PC-3 (cell line): Measurements from ENCODE around the gene HAP1. TPM values are rescaled to one million over a fixed set of nuclear protein-coding genes. Genes with fewer than 3 reads are reported as not detected.

ENCODE experiments used
- ATAC-seq: fragments of 200-7000 bp; cut with Tn5 transposase; 2 replicates; pipeline ENCODE4 v1.9.1; 2020; ENCODE audit warnings: mild to moderate bottlenecking, moderate library complexity
- BruUV-seq: library from RNA; stranded (reverse); fragments of 400-500 nt; replicated peaks from 2 replicates; lab custom pipeline; 2021; lab: Mats Ljungman, UMichigan
- CTCF ChIA-PET: fragments of 300-600 bp; sonication (Branson Sonifier 250); formaldehyde crosslinking; loops from one replicate; lab custom pipeline; 2022; ENCODE audit warnings: antibody characterized with exemption; lab: Charles Lee
- POLR2A ChIA-PET: fragments of 300-600 bp; sonication (Branson Sonifier 250); formaldehyde crosslinking; loops from one replicate; lab custom pipeline; 2022; ENCODE audit warnings: antibody characterized with exemption; ENCODE audit not compliant: unreplicated experiment; lab: Charles Lee
- DNase-seq: peaks from one replicate; pipeline ENCODE4 v3.0.0-alpha.2; 2015
- H2AFZ ChIP-seq: fragments of 300-600 bp; sonication (generic); 2 replicates; pipeline ENCODE4 v1.6.0; 2016; ENCODE audit warnings: antibody characterized with exemption, low read length
- H3F3A ChIP-seq: fragments of 300-600 bp; sonication (generic); one replicate; pipeline ENCODE4 v1.6.0; 2017; ENCODE audit warnings: antibody characterized with exemption, low read length, control low read depth, mild to moderate bottlenecking; ENCODE audit not compliant: unreplicated experiment
- H3K27ac ChIP-seq: fragments of 300-600 bp; sonication (generic); 2 replicates; pipeline ENCODE4 v1.5.1; 2016; ENCODE audit warnings: mild to moderate bottlenecking, low read length
- H3K27me3 ChIP-seq: fragments of 300-600 bp; sonication (generic); 2 replicates; pipeline ENCODE4 v1.6.1; 2016; ENCODE audit warnings: low read length, mixed read lengths
- H3K36me3 ChIP-seq: fragments of 300-600 bp; sonication (generic); 2 replicates; pipeline ENCODE4 v1.6.1; 2016; ENCODE audit warnings: low read depth, mixed run types, low read length, mixed read lengths
- H3K4me1 ChIP-seq: fragments of 300-600 bp; sonication (generic); 2 replicates; pipeline ENCODE4 v1.5.1; 2016; ENCODE audit warnings: low read length; ENCODE audit not compliant: insufficient read depth
- H3K4me2 ChIP-seq: fragments of 300-600 bp; sonication (generic); 2 replicates; pipeline ENCODE4 v1.6.0; 2016; ENCODE audit warnings: low read length
- H3K4me3 ChIP-seq: fragments of 300-600 bp; sonication (generic); 2 replicates; pipeline ENCODE4 v1.5.1; 2016; ENCODE audit warnings: mild to moderate bottlenecking, low read length, mixed read lengths
- H3K79me2 ChIP-seq: fragments of 300-600 bp; sonication (generic); 2 replicates; pipeline ENCODE4 v1.6.1; 2017; ENCODE audit warnings: low read length, mixed read lengths
- H3K9ac ChIP-seq: fragments of 300-600 bp; sonication (generic); 2 replicates; pipeline ENCODE4 v1.6.0; 2016; ENCODE audit warnings: mild to moderate bottlenecking, low read length
- H3K9me2 ChIP-seq: fragments of 300-600 bp; sonication (generic); replicated peaks from 2 replicates; pipeline ENCODE4 v1.6.1; 2016; ENCODE audit warnings: mixed run types, low read length, mixed read lengths
- H3K9me3 ChIP-seq: fragments of 300-600 bp; sonication (generic); 2 replicates; pipeline ENCODE4 v1.6.1; 2016; ENCODE audit warnings: low read length, mixed read lengths
- H4K20me1 ChIP-seq: fragments of 300-600 bp; sonication (generic); 2 replicates; pipeline ENCODE4 v1.6.1; 2016; ENCODE audit warnings: low read length, mixed read lengths
- CTCF ChIP-seq: fragments of 300-600 bp; sonication (generic); conservative IDR thresholded peaks from 2 replicates; pipeline ENCODE4 v1.5.1; 2017; ENCODE audit warnings: antibody characterized with exemption, low read depth, mild to moderate bottlenecking, low read length
- EZH2 ChIP-seq: fragments of 300-600 bp; sonication (generic); IDR thresholded peaks from one replicate; pipeline ENCODE4 v1.6.1; 2017; ENCODE audit warnings: antibody characterized with exemption, mild to moderate bottlenecking, low read length; ENCODE audit not compliant: unreplicated experiment
- EZH2phosphoT487 ChIP-seq: fragments of 300-600 bp; sonication (generic); IDR thresholded peaks from 2 replicates; pipeline ENCODE4 v1.6.1; 2018; ENCODE audit warnings: mild to moderate bottlenecking, antibody characterized with exemption, low read length, borderline replicate concordance
- intact Hi-C: fragments of 100-400 bp; cut with micrococcal nuclease; formaldehyde crosslinking; loops from 2 replicates; pipeline ENCODE4 v1.9.0; 2023
- total RNA-seq: library from RNA; depleted of rRNA; stranded (reverse); fragments of >200 nt; gene quantifications from 2 replicates; pipeline ENCODE4 v1.2.3, GENCODE V29; 2014

Gene HAP1
- total RNA-seq, 1 experiment from 2014 or later, result 1.2 TPM

DNA sequence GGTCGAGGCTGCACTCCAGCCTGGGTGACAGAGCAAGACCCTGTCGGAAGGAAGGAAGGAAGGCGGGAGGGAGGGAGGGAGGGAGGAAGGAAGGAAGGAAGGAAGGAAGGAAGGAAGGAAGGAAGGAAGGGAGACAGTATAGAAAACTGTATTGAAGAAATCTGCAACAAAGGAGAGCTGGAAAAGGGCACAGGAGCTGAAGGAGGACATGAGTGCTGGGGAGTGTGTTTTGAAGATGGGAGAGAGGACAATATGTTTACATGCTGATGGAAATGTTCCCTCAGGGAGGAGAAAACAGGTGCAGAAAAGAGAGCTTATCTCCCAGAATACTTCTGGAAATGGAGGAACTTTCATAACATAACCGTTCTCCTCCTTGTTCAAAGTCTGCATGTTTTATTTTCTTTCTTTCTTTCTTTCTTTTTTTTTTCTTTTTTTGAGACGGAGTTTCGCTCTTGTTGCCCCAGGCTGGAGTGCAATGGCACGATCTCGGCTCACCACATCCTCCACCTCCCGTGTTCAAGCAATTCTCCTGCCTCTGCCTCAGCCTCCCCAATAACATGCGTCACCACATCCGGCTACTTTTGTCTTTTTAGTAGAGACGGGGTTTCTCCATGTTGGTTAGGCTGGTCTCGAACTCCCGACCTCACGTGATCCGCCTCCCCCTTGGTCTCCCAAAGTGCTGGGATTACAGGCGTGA, 2.7 kb upstream of the HAP1 start:
- no peaks in the 10 kb centered on the region for H3K36me3 ChIP-seq
- H3K27me3 ChIP-seq, result no peaks in the 10 kb centered on the region
- no peaks in the 10 kb centered on the region for H3K79me2 ChIP-seq
- DNase-seq, result no peak
- no peak for ATAC-seq
- no peak overlapping the region for H3K9ac ChIP-seq
- H2AFZ ChIP-seq, result no peak overlapping the region
- peak overlapping the region; percentile 43; the same call in 1 of the 2 replicates for H3K4me2 ChIP-seq
- intact Hi-C loops, result loop anchor here (5.0 kb wide), 1 partner anchor 130 kb away; the partner anchor contains the start of gene KLHL11
- H3K4me3 ChIP-seq, result no peak overlapping the region
- ChIA-PET CTCF (interaction anchor here (0.5 to 1.1 kb wide), 3 partner anchors 63 to 173 kb away, joined by 3 to 6 read pairs (median 3); no protein-coding TSS in a partner anchor), POLR2A (interaction anchor here (1.0 kb wide), 2 partner anchors 49 to 59 kb away, joined by 3 to 9 read pairs; no protein-coding TSS in a partner anchor)
- no peaks in the 10 kb centered on the region for H4K20me1 ChIP-seq
- H3K4me1 ChIP-seq, result peaks cover 31% of the 10 kb centered on the region
- H3K27ac ChIP-seq, result no peak overlapping the region
- TF ChIP-seq EZH2, result no peak
- TF ChIP-seq EZH2phosphoT487, result no peak
- TF ChIP-seq CTCF, result no peak
- H3K9me3 ChIP-seq, result no peaks in the 10 kb centered on the region
- H3F3A ChIP-seq, result no peaks in the 10 kb centered on the region
- BruUV-seq, result no TSS peak
- no peaks in the 10 kb centered on the region for H3K9me2 ChIP-seq

DNA sequence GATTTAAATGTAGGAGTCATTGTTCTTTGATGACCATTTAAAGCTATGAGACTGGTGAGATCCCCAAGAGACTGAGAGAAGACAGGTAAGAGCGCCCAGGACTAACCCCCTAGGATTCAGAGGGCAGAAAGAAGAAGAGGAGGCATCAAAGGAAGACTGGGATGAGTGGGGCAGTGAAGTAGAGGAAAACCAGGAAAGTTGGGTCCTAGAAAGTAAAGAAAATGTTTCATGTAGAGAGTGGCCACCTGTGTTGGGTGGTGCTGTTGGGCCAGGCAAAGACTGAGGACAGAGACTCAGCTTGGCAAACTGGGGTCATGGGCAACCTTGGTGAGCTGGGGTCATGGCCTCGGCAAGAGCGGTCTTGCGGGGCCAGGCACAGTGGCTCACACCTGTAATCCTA, 1.3 kb upstream of the HAP1 start:
- TF ChIP-seq EZH2 (no peak), EZH2phosphoT487 (no peak), CTCF (no peak)
- no peak overlapping the region for H2AFZ ChIP-seq
- no peak for ATAC-seq
- intact Hi-C loops, result loop anchor here (5.0 kb wide), 1 partner anchor 132 kb away; the partner anchor contains the start of gene KLHL11
- CTCF ChIA-PET, result no interaction called here
- H3F3A ChIP-seq, result no peaks in the 10 kb centered on the region
- no peak overlapping the region for H3K4me2 ChIP-seq
- POLR2A ChIA-PET, result no interaction called here
- H3K9me2 ChIP-seq, result no peaks in the 10 kb centered on the region
- no peak overlapping the region for H3K27ac ChIP-seq
- H3K36me3 ChIP-seq, result no peaks in the 10 kb centered on the region
- no peak overlapping the region for H3K4me3 ChIP-seq
- no peak overlapping the region for H3K9ac ChIP-seq
- no peaks in the 10 kb centered on the region for H3K79me2 ChIP-seq
- no peak for DNase-seq
- H3K9me3 ChIP-seq, result no peaks in the 10 kb centered on the region
- no TSS peak for BruUV-seq
- no peaks in the 10 kb centered on the region for H4K20me1 ChIP-seq
- H3K4me1 ChIP-seq, result peaks cover 31% of the 10 kb centered on the region
- no peaks in the 10 kb centered on the region for H3K27me3 ChIP-seq

DNA sequence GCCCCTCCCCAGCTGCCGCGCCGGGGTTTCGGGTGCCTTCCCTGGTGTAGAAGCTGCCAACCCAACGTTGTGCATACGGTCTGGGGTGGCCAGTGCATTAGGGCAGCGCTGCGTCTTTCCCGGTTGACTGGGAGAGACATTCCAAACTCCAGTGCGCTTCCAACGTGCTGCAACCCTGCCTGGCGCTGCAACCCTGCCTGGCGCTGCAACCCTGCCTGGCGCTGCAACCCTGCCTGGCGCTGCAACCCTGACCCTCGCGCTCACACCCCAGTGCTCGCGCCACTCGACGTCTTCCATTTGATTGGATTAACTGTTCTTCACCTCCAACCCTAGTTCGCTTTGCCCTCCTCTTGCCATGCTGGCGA, 488 bp upstream of the HAP1 start:
- Histone ChIP-seq H3K79me2 (no peaks in the 10 kb centered on the region), H4K20me1 (no peaks in the 10 kb centered on the region), H3K4me1 (peaks cover 25% of the 10 kb centered on the region), H3K9ac (no peak overlapping the region), H3K27me3 (no peaks in the 10 kb centered on the region), H2AFZ (peak overlapping the region; percentile 85), H3K9me3 (no peaks in the 10 kb centered on the region), H3K27ac (no peak overlapping the region), H3F3A (no peaks in the 10 kb centered on the region), H3K9me2 (no peaks in the 10 kb centered on the region), H3K4me2 (peak overlapping the region; percentile 80), H3K4me3 (peak overlapping the region; percentile 81), H3K36me3 (no peaks in the 10 kb centered on the region)
- intact Hi-C loops, result loop anchor here (5.0 kb wide), 1 partner anchor 132 kb away; the partner anchor contains the start of gene KLHL11
- CTCF ChIA-PET, result no interaction called here
- DNase-seq (no peak), ATAC-seq (peak; percentile 27)
- BruUV-seq, result no TSS peak
- no peak for TF ChIP-seq CTCF
- TF ChIP-seq EZH2phosphoT487, result no peak
- TF ChIP-seq EZH2, result no peak
- POLR2A ChIA-PET, result no interaction called here
